ENCODE data around the gene ATXN7L3B.

- TF ChIP-seq, protein P1, sequence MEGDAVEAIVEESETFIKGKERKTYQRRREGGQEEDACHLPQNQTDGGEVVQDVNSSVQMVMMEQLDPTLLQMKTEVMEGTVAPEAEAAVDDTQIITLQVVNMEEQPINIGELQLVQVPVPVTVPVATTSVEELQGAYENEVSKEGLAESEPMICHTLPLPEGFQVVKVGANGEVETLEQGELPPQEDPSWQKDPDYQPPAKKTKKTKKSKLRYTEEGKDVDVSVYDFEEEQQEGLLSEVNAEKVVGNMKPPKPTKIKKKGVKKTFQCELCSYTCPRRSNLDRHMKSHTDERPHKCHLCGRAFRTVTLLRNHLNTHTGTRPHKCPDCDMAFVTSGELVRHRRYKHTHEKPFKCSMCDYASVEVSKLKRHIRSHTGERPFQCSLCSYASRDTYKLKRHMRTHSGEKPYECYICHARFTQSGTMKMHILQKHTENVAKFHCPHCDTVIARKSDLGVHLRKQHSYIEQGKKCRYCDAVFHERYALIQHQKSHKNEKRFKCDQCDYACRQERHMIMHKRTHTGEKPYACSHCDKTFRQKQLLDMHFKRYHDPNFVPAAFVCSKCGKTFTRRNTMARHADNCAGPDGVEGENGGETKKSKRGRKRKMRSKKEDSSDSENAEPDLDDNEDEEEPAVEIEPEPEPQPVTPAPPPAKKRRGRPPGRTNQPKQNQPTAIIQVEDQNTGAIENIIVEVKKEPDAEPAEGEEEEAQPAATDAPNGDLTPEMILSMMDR (IDR thresholded peaks at IDR 0.05; ENCODE audit: insufficient read depth, low read length): no peak
- TF ChIP-seq GABPA (IDR thresholded peaks at IDR 0.05; ENCODE audit: low read depth): no peak
- no peak for TF ChIP-seq POLR2AphosphoS5 (IDR thresholded peaks at IDR 0.05; ENCODE audit: low read depth)
Measured at GRCh38 chr12:74541074-74541473, 3.4 kb downstream of the ATXN7L3B start.

All from HL-60 (cell line).